H1 (cell line): ENCODE results near the gene AKIRIN2. TPM values are rescaled to one million over a fixed set of nuclear protein-coding genes. Genes with fewer than 3 reads are reported as not detected.

ENCODE experiments used
- CTCF ChIA-PET: fragments of 300-600 bp; sonication (Branson Sonifier 250); formaldehyde crosslinking; loops from one replicate; lab custom pipeline; 2021; ENCODE audit not compliant: partially characterized antibody; lab: Charles Lee
- POLR2A ChIA-PET: fragments of 300-600 bp; sonication (Branson Sonifier 250); formaldehyde crosslinking; loops from one replicate; lab custom pipeline; 2021; ENCODE audit warnings: inconsistent platforms; ENCODE audit not compliant: partially characterized antibody; lab: Charles Lee
- DNase-seq, 2 experiments: peaks; one replicate each; pipeline versions ENCODE4 v3.0.0 to v3.0.0-alpha.2; 2010 to 2022; ENCODE audit warnings: low spot score in 2 of 2, low read depth in 1 of 2, mixed read lengths in 1 of 2
- FAIRE-seq: peaks from 2 replicates; lab custom pipeline; 2011; peaks lifted over from hg19 to GRCh38; lab: Jason Lieb, UNC
- H2AFZ ChIP-seq: 2 replicates; pipeline ENCODE4 v1.8.1; 2012; ENCODE audit warnings: low read length, inconsistent platforms
- H2AK5ac ChIP-seq: 2 replicates; pipeline ENCODE4 v1.6.1; 2013; ENCODE audit warnings: low read depth, low read length
- H2BK120ac ChIP-seq: replicated peaks from 2 replicates; pipeline ENCODE3; 2013; ENCODE audit warnings: low read depth, low read length, inconsistent platforms
- H2BK12ac ChIP-seq: 2 replicates; pipeline ENCODE4 v1.6.1; 2013; ENCODE audit warnings: low read depth, low read length
- H2BK15ac ChIP-seq: 2 replicates; pipeline ENCODE4 v1.6.1; 2013; ENCODE audit warnings: low read length
- H2BK20ac ChIP-seq: 2 replicates; pipeline ENCODE4 v1.6.1; 2013; ENCODE audit warnings: low read length
- H2BK5ac ChIP-seq: 2 replicates; pipeline ENCODE4 v1.6.1; 2013; ENCODE audit warnings: low read depth, low read length
- H3K14ac ChIP-seq: 2 replicates; pipeline ENCODE4 v1.6.1; 2013; ENCODE audit warnings: inconsistent platforms; ENCODE audit not compliant: insufficient read length
- H3K18ac ChIP-seq: 2 replicates; pipeline ENCODE4 v1.6.1; 2013; ENCODE audit warnings: low read length; ENCODE audit errors: extremely low read depth
- H3K23ac ChIP-seq: 2 replicates; pipeline ENCODE4 v1.6.1; 2013; ENCODE audit warnings: inconsistent platforms; ENCODE audit not compliant: insufficient read length
- H3K23me2 ChIP-seq: 2 replicates; pipeline ENCODE4 v1.6.1; 2013; ENCODE audit warnings: low read depth, low read length
- H3K27ac ChIP-seq: 2 replicates; pipeline ENCODE4 v1.6.1; 2011; ENCODE audit warnings: low read depth, low read length, inconsistent platforms
- H3K27me3 ChIP-seq, 4 experiments: replicated peaks in 1 of 4; 1 replicate in 1 of 4; 2 replicates in 3 of 4; pipeline versions ENCODE4 v1.6.1 to v1.8.1; 2011 to 2013; ENCODE audit warnings: low read length in 3 of 4, mild to moderate bottlenecking in 3 of 4, inconsistent platforms in 2 of 4, mixed read lengths in 2 of 4, moderate library complexity in 1 of 4; ENCODE audit not compliant: control insufficient read depth in 3 of 4, insufficient read depth in 3 of 4; ENCODE audit errors: extremely low read depth in 1 of 4
- H3K36me3 ChIP-seq, 4 experiments: 2 replicates each; pipeline versions ENCODE4 v1.6.1 to v1.8.1; 2011 to 2013; ENCODE audit warnings: mild to moderate bottlenecking in 4 of 4, low read length in 3 of 4, moderate library complexity in 2 of 4, control low read depth in 1 of 4, inconsistent platforms in 1 of 4; ENCODE audit not compliant: insufficient read depth in 4 of 4, control insufficient read depth in 2 of 4
- H3K4ac ChIP-seq: replicated peaks from 2 replicates; pipeline ENCODE3; 2013; ENCODE audit warnings: low read length, low read depth, mixed read lengths, inconsistent platforms; ENCODE audit not compliant: insufficient read length
- H3K4me1 ChIP-seq, 4 experiments: replicated peaks in 1 of 4; 1 replicate in 1 of 4; 2 replicates in 3 of 4; pipeline versions ENCODE4 v1.6.1 to v1.8.1; 2011 to 2013; ENCODE audit warnings: low read length in 3 of 4, inconsistent platforms in 2 of 4, mixed read lengths in 1 of 4; ENCODE audit not compliant: insufficient read depth in 4 of 4, control insufficient read depth in 3 of 4
- H3K4me2 ChIP-seq, 2 experiments: 2 replicates each; pipeline versions ENCODE4 v1.6.1 to v1.8.1; 2011 to 2013; ENCODE audit warnings: low read depth in 2 of 2, low read length in 2 of 2, control low read depth in 1 of 2, inconsistent platforms in 1 of 2, mild to moderate bottlenecking in 1 of 2; ENCODE audit not compliant: insufficient read depth in 1 of 2
- H3K4me3 ChIP-seq, 4 experiments: fragments of 200-600, 300-600 bp in 1 of 4; sonication (generic), shearing (Covaris generic), sonication (Bioruptor Twin) in 1 of 4; 2 replicates each; pipeline versions ENCODE4 v1.5.1 to v1.8.1; 2011 to 2016; ENCODE audit warnings: low read length in 4 of 4, low read depth in 3 of 4, control low read depth in 2 of 4, inconsistent platforms in 2 of 4, mild to moderate bottlenecking in 2 of 4, mixed read lengths in 1 of 4, moderate library complexity in 1 of 4; ENCODE audit not compliant: insufficient read depth in 2 of 4; ENCODE audit errors: extremely low read depth in 1 of 4
- H3K56ac ChIP-seq: replicated peaks from 2 replicates; pipeline ENCODE3; 2013; ENCODE audit warnings: low read depth, mild to moderate bottlenecking, mixed read lengths, low read length, inconsistent platforms; ENCODE audit not compliant: insufficient read length
- H3K79me1 ChIP-seq: 2 replicates; pipeline ENCODE4 v1.6.1; 2013; ENCODE audit warnings: low read depth, low read length, control low read depth
- H3K79me2 ChIP-seq, 2 experiments: 2 replicates each; pipeline versions ENCODE4 v1.6.1 to v1.8.1; 2012 to 2013; ENCODE audit warnings: low read length in 2 of 2, mild to moderate bottlenecking in 2 of 2, inconsistent platforms in 1 of 2; ENCODE audit not compliant: insufficient read depth in 2 of 2, control insufficient read depth in 1 of 2
- H3K9ac ChIP-seq, 4 experiments: replicated peaks in 1 of 4; 1 replicate in 1 of 4; 2 replicates in 3 of 4; pipeline versions ENCODE4 v1.6.1 to v1.8.1; 2011 to 2013; ENCODE audit warnings: low read depth in 3 of 4, low read length in 3 of 4, control low read depth in 2 of 4, mild to moderate bottlenecking in 2 of 4, moderate library complexity in 2 of 4, inconsistent platforms in 1 of 4; ENCODE audit errors: extremely low read depth in 1 of 4
- H3K9me3 ChIP-seq, 2 experiments: 2 replicates each; pipeline versions ENCODE4 v1.6.1 to v1.8.1; 2012 to 2013; ENCODE audit warnings: mild to moderate bottlenecking in 2 of 2, moderate library complexity in 2 of 2, control low read depth in 1 of 2, inconsistent platforms in 1 of 2, low read depth in 1 of 2, low read length in 1 of 2, mixed read lengths in 1 of 2; ENCODE audit not compliant: insufficient read depth in 2 of 2
- H4K20me1 ChIP-seq, 2 experiments: replicated peaks in 1 of 2; 2 replicates each; pipeline versions ENCODE3 to v1.8.1; 2011 to 2013; ENCODE audit warnings: inconsistent platforms in 2 of 2, low read length in 2 of 2, mild to moderate bottlenecking in 1 of 2; ENCODE audit not compliant: insufficient read depth in 2 of 2, control insufficient read depth in 1 of 2
- H4K5ac ChIP-seq: 2 replicates; pipeline ENCODE4 v1.6.1; 2013; ENCODE audit warnings: low read length, low read depth, mixed read lengths, inconsistent platforms; ENCODE audit not compliant: insufficient read length
- H4K8ac ChIP-seq: 2 replicates; pipeline ENCODE4 v1.8.0; 2013; ENCODE audit warnings: mild to moderate bottlenecking, moderate library complexity, low read length, inconsistent platforms; ENCODE audit not compliant: insufficient read depth; ENCODE audit errors: extremely low read depth
- H4K91ac ChIP-seq: replicated peaks from 2 replicates; pipeline ENCODE3; 2013; ENCODE audit warnings: low read length, mixed read lengths, inconsistent platforms; ENCODE audit not compliant: insufficient read length
- ASH2L ChIP-seq: fragments of 200-600, 300-600 bp; sonication (generic); IDR thresholded peaks from one replicate; pipeline ENCODE4 v1.7.1; 2017; ENCODE audit warnings: low read length
- EGR1 ChIP-seq: IDR thresholded peaks from 2 replicates; pipeline ENCODE4 v1.6.1; 2011; ENCODE audit warnings: low read depth, low read length, borderline replicate concordance
- JUND ChIP-seq: IDR thresholded peaks from 2 replicates; pipeline ENCODE4 v1.6.1; 2011; ENCODE audit warnings: mild to moderate bottlenecking, improper control_type of control experiment, low read length
- KDM1A ChIP-seq: fragments of 200-600, 300-600 bp; sonication (generic); IDR thresholded peaks from 2 replicates; pipeline ENCODE4 v1.7.1; 2016; ENCODE audit warnings: mild to moderate bottlenecking, low read length, borderline replicate concordance
- NRF1 ChIP-seq: IDR thresholded peaks from 2 replicates; pipeline ENCODE4 v1.6.1; 2011; ENCODE audit warnings: mild to moderate bottlenecking, low read depth, low read length, improper control_type of control experiment
- SP4 ChIP-seq: IDR thresholded peaks from 2 replicates; pipeline ENCODE4 v1.6.1; 2012; ENCODE audit warnings: low read length, inconsistent platforms
- SRF ChIP-seq: IDR thresholded peaks from 2 replicates; pipeline ENCODE4 v1.6.1; 2011; ENCODE audit warnings: mild to moderate bottlenecking, low read depth, low read length, moderate library complexity
- WGBS, 2 experiments: shearing (Covaris generic) in 1 of 2; methylation state at CpG; one replicate each; pipeline versions ENCODE4 v1.1.6 to v1.1.7; 2013 to 2015; ENCODE audit warnings: low lambda C conversion rate in 2 of 2, mixed read lengths in 2 of 2, inconsistent platforms in 1 of 2, low coverage in 1 of 2, missing lambda C conversion rate in 1 of 2; ENCODE audit not compliant: insufficient replicate concordance in 2 of 2, insufficient coverage in 1 of 2, insufficient read length in 1 of 2; ENCODE audit errors: extremely low coverage in 1 of 2, missing lambda C conversion rate in 1 of 2; 5-methylcytosine and 5-hydroxymethylcytosine counted together
- polyA plus RNA-seq, 7 experiments: library from polyadenylated mRNA; depleted of rRNA in 3 of 7; stranded (reverse) in 5 of 7; unstranded in 2 of 7; fragments of >200 nt in 5 of 7; fragments of 200-250 nt in 2 of 7; gene quantifications; 1 replicate in 5 of 7; 2 replicates in 1 of 7; 4 replicates in 1 of 7; pipeline versions ENCODE4 v1.2.1 to v1.2.3, GENCODE V29; 2011 to 2013; ENCODE audit warnings: missing spikeins in 2 of 7, mixed read lengths in 2 of 7
- total RNA-seq: library from RNA; stranded (reverse); fragmentation: NEBNext Ultra II Directional; extraction: Animal tissue kit (Norgen Biotek cat#: 25700); gene quantifications from 2 replicates; pipeline ENCODE4 v1.2.1, GENCODE V29; 2021

Gene AKIRIN2
- total and polyA plus RNA-seq, 2 of the 8 experiments (the other 6 are each of a cell fraction or from before 2014, with no cell fraction given) = 35.6 to 75.3 TPM

DNA sequence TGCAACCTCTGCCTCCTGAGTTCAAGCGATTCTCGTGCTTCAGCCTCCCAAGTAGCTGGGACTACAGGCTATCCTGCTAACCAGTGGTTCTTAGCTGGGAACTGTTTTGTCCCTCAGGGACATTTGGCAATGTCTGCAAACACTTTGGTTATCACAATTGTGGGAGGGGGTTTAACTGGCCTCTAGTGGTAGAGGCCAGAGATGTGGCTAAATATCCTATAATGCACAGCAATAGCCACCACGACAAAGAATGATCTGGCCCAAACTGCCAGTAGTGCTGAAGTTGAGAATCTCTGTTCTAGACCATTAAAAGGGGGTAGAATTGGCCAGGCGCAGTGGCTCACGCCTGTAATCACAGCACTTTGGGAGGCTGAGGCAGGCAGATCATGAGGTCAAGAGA, 28.8 kb downstream of the AKIRIN2 start:
- Histone ChIP-seq H3K23me2 (no peaks in the 10 kb centered on the region; the same call in 1 of the 2 replicates), H3K79me1 (no peaks in the 10 kb centered on the region), H3K9me3 (no peaks in the 10 kb centered on the region), H3K27ac (no peak overlapping the region), H3K79me2 (0 out of 4 replicates have a peak, but pooled peaks cover 0 to 3% of the 10 kb centered on the region in 2 experiments), H3K4me2 (no peak overlapping the region), H3K23ac (no peak overlapping the region), H3K4ac (no peak overlapping the region), H4K5ac (no peak overlapping the region), H2BK5ac (no peak overlapping the region), H4K91ac (no peak overlapping the region), H3K27me3 (no peaks in the 10 kb centered on the region), H3K4me3 (no peak overlapping the region), H3K9ac (no peak overlapping the region), H3K56ac (no peak overlapping the region), H4K8ac (no peak overlapping the region), H2BK15ac (no peak overlapping the region), H2BK12ac (no peak overlapping the region), H3K36me3 (peaks cover 6 to 55% (median 21%) of the 10 kb centered on the region in 4 experiments), H3K18ac (no peak overlapping the region), H2BK120ac (no peak overlapping the region), H2BK20ac (no peak overlapping the region), H3K14ac (no peak overlapping the region), H4K20me1 (no peaks in the 10 kb centered on the region), H3K4me1 (peaks cover 0 to 3% (median 0%) of the 10 kb centered on the region in 4 experiments; a peak in 2 of 7 replicates), H2AFZ (no peak overlapping the region), H2AK5ac (no peak overlapping the region)
- DNase-seq = no peak
- no peak for TF ChIP-seq ASH2L
- no peak for TF ChIP-seq EGR1
- no peak for TF ChIP-seq SP4
- TF ChIP-seq SRF = no peak
- TF ChIP-seq JUND = no peak
- TF ChIP-seq NRF1 = no peak
- no peak for TF ChIP-seq KDM1A
- WGBS, 2 experiments = 96% methylated on average over 5 of the region's 5 CpGs; no CpG with 5 or more reads in 1 of the 2 experiments
- FAIRE-seq = no peak
- CTCF ChIA-PET = interaction anchor here (1.3 kb wide), 1 partner anchor 10 kb away, joined by 3 read pairs; no protein-coding TSS in a partner anchor
- POLR2A ChIA-PET = interaction anchor here (0.8 kb wide), 1 partner anchor 14 kb away, joined by 3 read pairs; no protein-coding TSS in a partner anchor
